HG03175 (cell line): ENCODE measurements around the gene VPS51.

Source experiments
- ATAC-seq: cut with Tn5 transposase; IDR thresholded peaks from one replicate; pipeline ENCODE4 v1.9.1; 2021; ENCODE audit warnings: mild to moderate bottlenecking, moderate library complexity; ENCODE audit not compliant: unreplicated experiment

The VPS51 gene

DNA sequence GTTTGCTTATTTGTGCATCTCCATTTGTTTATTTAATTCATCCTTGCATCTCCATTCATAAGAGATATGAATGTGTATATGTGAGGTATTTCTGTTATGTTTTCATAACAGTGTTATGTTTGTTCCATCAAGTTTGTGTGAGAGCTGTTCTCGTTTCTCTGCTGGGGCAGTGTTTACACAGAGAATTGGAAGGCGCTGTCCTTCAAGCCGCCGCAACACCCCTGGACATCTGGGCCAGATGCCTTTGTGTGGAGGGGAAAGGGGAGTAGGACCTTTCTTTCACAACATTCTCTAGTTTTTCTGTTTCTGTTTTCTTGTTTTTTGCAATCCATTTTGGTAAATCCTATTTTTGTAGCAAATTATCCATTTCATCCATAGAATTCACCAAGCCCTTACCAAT, 8.6 kb downstream of the VPS51 start:
- ATAC-seq: no peak

- ATAC-seq: no peak
Observed at GRCh38 chr11:65107078-65107477, 11.1 kb downstream of the VPS51 start.

DNA sequence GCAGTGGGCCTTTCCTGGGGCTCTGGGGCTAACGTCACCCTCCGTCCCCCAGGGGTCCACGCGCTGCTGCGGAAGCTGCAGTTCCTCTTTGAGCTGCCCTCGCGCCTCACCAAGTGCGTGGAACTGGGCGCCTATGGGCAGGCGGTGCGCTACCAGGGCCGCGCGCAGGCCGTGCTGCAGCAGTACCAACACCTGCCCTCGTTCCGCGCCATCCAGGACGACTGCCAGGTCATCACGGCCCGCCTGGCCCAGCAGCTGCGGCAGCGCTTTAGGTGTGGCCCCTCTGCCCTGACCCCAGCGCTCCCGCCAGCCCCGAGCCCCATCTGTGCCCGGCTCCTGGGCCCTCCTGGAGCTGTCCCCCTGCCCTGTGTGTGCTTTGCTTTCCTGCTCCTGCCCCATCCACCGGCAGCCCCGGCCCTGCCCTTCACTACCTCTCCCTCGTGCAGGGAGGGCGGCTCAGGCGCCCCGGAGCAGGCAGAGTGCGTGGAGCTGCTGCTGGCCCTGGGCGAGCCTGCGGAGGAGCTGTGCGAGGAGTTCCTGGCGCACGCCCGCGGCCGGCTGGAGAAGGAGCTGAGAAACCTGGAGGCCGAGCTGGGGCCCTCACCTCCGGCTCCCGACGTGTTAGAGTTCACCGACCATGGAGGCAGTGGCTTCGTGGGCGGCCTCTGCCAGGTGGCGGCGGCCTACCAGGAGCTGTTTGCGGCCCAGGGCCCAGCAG, 11.9 kb downstream of the VPS51 start:
- ATAC-seq: no peak

DNA sequence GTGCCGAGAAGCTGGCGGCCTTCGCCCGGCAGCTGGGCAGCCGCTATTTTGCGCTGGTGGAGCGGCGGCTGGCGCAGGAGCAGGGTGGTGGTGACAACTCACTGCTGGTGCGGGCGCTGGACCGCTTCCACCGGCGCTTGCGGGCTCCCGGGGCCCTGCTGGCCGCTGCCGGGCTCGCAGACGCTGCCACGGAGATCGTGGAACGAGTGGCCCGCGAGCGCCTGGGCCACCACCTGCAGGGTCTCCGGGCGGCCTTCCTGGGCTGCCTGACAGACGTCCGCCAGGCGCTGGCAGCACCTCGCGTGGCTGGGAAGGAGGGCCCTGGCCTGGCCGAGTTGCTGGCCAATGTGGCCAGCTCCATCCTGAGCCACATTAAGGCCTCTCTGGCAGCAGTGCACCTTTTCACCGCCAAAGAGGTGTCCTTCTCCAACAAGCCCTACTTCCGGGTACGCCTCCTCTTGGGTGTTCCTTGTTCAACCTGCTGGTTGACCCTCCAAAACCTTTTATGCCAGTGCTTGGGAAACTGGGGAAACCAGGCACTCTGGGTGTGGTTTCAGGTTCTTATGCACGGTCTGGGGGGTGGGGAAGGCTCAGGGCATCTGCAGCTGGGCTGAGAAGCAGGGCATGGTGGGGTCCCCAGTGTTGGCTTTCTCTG, 12.6 kb downstream of the VPS51 start:
- no peak for ATAC-seq

DNA sequence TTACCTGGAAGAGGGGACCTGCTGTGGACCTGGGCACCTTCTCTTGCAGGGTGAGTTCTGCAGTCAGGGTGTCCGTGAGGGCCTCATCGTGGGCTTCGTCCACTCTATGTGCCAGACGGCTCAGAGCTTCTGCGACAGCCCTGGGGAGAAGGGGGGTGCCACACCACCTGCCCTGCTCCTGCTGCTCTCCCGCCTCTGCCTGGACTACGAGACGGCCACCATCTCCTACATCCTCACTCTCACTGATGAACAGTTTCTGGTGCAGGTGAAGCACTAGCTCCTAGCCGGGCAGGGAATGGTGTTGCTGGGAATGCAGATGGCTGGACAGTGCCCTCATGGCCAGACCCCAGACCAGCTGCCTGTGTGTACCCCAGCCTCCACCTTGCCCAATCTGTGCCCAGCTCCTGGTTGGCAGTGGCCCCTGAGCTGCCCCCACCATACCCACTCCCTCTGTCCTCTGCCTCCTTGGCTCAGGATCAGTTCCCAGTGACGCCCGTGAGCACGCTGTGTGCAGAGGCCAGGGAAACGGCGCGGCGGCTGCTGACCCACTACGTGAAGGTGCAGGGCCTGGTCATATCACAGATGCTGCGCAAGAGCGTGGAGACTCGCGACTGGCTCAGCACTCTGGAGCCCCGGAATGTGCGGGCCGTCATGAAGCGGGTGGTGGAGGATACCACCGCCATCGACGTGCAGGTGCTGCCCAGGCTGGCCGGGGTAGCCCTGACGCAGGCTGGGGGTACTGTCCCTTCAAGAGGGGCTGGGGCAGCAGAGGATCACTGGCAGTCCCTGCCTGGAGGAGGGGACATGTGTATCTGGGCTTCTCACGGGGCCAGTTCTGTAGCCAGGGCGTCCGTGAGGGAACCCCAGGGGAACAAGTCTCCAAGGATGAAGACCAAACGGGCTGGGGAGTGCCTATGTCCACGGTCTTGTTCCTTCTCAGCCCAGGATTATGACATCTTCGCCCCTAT, 13.5 kb downstream of the VPS51 start:
- ATAC-seq: no peak

GRCh38 chr11:65110354-65110861, 14.4 kb downstream of the VPS51 start:
- no peak for ATAC-seq

DNA sequence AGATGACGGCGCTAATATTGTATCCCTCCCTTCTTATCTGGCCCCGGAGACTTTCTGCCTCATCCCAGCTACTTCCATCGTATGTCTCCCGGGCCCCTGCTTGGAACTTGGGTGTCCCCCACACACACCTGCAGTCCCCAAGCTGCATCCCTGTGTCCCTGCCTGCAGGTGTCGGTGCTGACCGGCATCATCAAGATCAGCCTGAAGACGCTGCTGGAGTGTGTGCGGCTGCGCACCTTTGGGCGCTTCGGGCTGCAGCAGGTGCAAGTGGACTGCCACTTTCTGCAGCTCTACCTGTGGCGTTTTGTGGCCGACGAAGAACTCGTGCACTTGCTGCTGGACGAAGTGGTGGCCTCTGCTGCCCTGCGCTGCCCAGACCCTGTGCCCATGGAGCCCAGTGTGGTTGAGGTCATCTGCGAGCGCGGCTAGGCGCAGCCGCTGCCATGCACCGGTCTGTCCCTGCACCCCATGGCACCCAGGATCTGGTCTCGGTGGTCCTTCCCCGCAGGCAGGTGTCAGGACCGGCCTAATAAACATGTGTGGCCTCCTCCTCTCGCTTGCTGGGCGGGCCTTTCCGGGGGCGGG, 15.2 kb downstream of the VPS51 start:
- no peak for ATAC-seq

- peak; percentile 70 for ATAC-seq
Observed at GRCh38 chr11:65111744-65112545, 15.9 kb downstream of the VPS51 start, which contains the start of gene TM7SF2. TSS of gene TM7SF2 (plus strand) at chr11:65111872. CDS start at chr11:65112016, 144 bp downstream.

DNA sequence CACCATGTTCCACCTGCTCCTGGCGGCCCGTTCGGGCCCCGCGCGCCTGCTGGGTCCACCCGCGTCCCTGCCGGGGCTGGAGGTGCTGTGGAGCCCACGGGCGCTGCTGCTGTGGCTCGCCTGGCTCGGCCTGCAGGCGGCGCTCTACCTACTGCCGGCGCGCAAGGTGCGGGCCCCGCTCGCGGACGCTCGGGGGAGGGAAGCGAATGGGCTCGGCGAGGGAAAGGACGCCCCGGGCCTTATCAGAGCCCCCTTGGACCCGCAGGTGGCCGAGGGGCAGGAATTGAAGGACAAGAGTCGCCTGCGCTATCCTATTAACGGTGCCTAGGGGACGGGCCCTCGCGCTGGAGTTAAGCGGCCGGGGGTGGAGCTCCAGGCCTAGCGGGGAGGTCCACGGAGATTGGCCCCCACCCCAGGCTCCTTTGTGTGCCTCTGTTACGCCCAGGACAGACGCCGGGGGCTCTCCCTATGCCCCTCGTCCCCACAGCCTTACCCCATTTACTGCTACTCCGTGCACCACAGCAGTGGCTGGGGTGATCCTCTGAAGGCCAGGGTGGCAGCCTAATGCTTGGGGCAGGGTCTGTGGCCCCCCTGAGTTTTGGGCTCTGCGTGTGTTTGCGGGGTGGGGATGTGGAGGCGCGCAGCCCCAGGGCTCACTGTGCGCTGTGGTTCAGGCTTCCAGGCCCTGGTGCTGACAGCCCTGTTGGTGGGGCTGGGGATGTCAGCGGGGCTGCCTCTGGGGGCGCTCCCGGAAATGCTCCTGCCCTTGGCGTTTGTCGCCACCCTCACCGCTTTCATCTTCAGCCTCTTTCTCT, 16.7 kb downstream of the VPS51 start:
- ATAC-seq: peak; percentile 38

DNA sequence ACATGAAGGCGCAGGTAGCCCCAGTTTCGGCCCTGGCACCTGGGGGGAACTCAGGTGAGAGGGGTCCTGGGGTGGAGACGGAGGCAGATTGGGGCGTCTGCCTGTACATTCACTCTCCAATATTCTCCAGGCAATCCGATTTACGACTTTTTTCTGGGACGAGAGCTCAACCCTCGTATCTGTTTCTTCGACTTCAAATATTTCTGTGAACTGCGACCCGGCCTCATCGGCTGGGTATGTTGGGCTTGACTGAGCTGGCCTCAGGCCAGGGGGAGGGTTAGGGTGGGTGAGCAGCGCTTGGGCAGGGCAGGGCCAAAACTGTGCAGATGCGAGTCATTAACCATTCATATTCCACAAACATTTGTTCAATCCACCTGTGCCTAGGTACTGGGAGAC, 17.3 kb downstream of the VPS51 start:
- no peak for ATAC-seq

DNA sequence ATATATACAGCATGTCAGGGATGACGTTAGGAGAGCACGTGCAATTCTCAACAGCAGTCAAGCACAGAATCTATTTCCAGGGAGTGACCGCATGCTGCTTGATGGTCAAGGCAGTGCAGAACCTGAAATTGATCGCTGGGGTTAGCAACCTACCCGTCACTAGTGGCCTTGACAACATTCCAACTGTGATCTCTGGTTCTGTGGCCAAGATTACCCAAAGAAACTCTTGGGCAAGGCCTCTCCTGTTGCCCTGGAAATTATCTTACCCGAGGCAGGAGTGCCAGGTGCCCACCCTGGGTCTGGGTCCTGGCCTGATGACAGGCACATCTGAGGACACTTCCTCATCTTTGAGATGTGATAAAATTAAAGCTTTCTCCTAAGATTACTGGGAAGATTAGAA, 17.8 kb downstream of the VPS51 start:
- no peak for ATAC-seq

GRCh38 chr11:65114538-65115171, 18.6 kb downstream of the VPS51 start:
- ATAC-seq: no peak

DNA sequence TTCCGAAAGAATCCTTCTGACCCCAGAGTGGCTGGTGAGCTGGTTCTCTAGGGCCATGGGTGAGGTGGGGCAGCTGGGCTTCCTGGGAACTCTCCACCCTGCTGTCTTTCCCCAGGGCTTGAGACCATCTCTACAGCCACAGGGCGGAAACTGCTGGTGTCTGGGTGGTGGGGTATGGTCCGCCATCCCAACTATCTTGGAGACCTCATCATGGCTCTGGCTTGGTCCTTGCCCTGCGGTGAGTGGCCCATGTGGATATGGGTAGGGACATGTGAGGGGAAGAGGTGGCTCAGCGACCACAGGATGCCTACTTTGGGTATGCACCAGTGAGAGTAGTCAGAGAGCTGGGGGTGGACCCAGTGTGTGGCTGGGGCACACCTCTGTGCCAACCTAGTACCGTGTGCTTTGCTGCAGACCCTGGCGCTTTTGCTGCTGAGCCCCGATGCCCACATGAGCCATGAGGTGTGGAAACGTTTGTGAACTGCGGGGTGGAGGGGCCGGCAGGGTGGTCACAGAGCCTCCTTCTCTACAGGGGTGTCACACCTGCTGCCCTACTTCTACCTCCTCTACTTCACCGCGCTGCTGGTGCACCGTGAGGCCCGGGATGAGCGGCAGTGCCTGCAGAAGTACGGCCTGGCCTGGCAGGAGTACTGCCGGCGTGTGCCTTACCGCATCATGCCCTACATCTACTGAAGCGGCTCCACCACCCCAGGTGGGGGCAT, 19.5 kb downstream of the VPS51 start:
- ATAC-seq: no peak

DNA sequence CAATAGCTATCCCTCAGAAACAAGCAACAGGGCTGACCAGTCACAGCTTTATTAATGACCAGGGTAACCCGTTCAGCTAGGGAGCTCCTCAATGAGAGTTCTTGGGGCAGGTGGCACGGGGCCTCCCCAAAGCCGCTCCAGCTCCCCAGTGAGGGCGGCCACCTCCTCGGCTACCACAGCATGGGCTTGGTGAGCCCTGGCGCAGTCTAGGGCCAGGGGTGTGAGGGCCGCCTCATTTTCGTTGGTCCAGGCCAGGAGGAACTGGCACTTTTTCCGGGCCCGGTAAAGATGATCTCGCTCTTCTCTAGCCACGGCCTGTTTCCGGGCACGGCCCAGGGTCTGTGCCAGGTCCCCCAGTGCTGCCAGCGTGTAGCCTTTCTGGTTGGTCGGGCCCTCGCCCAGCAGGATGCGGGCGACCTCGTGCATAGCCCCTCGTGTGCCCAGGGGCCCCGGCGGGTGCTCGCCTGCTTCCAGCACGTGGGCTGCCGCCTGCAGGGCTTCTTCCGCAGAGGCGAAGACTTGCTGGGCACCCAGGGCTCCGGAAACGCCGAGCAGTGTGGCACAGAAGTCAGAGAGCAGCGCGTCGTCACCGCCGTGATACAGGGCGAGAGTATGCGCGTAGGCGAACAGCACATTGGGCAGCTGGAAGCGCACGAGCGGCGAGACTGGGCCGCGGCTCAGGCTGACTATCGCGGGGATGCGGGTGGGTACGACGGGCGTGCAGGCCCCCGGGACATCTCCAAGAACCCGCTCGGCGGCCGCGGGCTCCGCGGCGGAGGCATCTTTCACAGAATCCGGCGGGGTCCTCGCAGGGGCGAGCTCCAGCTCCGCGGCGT, 20.6 kb downstream of the VPS51 start:
- no peak for ATAC-seq

GRCh38 chr11:65117206-65118096, 21.4 kb downstream of the VPS51 start, which contains the start of gene ZNHIT2:
TSS of gene ZNHIT2 (minus strand) at chr11:65117701. CDS start at chr11:65117653, 48 bp downstream.
- ATAC-seq: peak; percentile 58
